Bronchial epithelial cell (primary cell): ENCODE data around the gene PHF21B. TPM values are rescaled to one million over a fixed set of nuclear protein-coding genes. Genes with fewer than 3 reads are reported as not detected.
A peak's percentile ranks its signal among the peaks of the same experiment; 100 is the strongest.

ENCODE experiments used
- DNase-seq: peaks from one replicate; pipeline ENCODE4 v3.0.0-alpha.2; 2010; ENCODE audit warnings: low read depth
- FAIRE-seq: peaks from 2 replicates; lab custom pipeline; 2011; peaks lifted over from hg19 to GRCh38; lab: Jason Lieb, UNC
- H3K27me3 ChIP-seq: 2 replicates; pipeline ENCODE4 v1.5.1; 2011; ENCODE audit warnings: low read length; ENCODE audit not compliant: control insufficient read depth, insufficient read depth
- H3K36me3 ChIP-seq: 2 replicates; pipeline ENCODE4 v1.5.1; 2011; ENCODE audit warnings: low read length; ENCODE audit not compliant: control insufficient read depth, insufficient read depth
- H3K4me3 ChIP-seq: 2 replicates; pipeline ENCODE4 v1.5.1; 2011; ENCODE audit warnings: mild to moderate bottlenecking, low read depth, low read length, control low read depth
- CTCF ChIP-seq: IDR thresholded peaks from 2 replicates; pipeline ENCODE4 v1.5.1; 2011; ENCODE audit warnings: mild to moderate bottlenecking, moderate library complexity, low read length, control low read depth, inconsistent platforms; ENCODE audit not compliant: insufficient read depth, severe bottlenecking
- total RNA-seq: library from RNA; depleted of rRNA; stranded (reverse); fragments of >200 nt; gene quantifications from 2 replicates; pipeline ENCODE4 v1.2.1, GENCODE V29; 2014

The PHF21B gene
- total RNA-seq, 1 donor from 2014 or later = not detected

GRCh38 chr22:44999687-45000086, 10.1 kb downstream of the PHF21B start:
- Histone ChIP-seq H3K27me3 (no peaks in the 10 kb centered on the region), H3K36me3 (no peaks in the 10 kb centered on the region), H3K4me3 (no peak overlapping the region)
- DNase-seq = no peak
- TF ChIP-seq CTCF = no peak
- no peak for FAIRE-seq

GRCh38 chr22:44999231-44999630, 10.6 kb downstream of the PHF21B start:
- no peak overlapping the region for H3K4me3 ChIP-seq
- TF ChIP-seq CTCF = no peak
- FAIRE-seq (no peak), DNase-seq (no peak)
- H3K36me3 ChIP-seq = no peaks in the 10 kb centered on the region
- peaks cover 3% of the 10 kb centered on the region for H3K27me3 ChIP-seq

GRCh38 chr22:44998296-44998695, 11.5 kb downstream of the PHF21B start:
- DNase-seq (no peak), FAIRE-seq (no peak)
- Histone ChIP-seq H3K27me3 (peaks cover 3% of the 10 kb centered on the region), H3K4me3 (no peak overlapping the region), H3K36me3 (no peaks in the 10 kb centered on the region)
- TF ChIP-seq CTCF = no peak

- H3K36me3 ChIP-seq = no peaks in the 10 kb centered on the region
- no peak overlapping the region for H3K4me3 ChIP-seq
- DNase-seq = no peak
- FAIRE-seq = no peak
- TF ChIP-seq CTCF = no peak
- peaks cover 3% of the 10 kb centered on the region for H3K27me3 ChIP-seq
Measured at GRCh38 chr22:44997060-44997459, 12.7 kb downstream of the PHF21B start.

GRCh38 chr22:44996648-44997047, 13.2 kb downstream of the PHF21B start:
- FAIRE-seq (peak; percentile 97), DNase-seq (no peak)
- H3K27me3 ChIP-seq = peaks cover 3% of the 10 kb centered on the region

More at GRCh38 chr22:44996648-44997047, 13.2 kb downstream of the PHF21B start:
- no peak for TF ChIP-seq CTCF
- no peaks in the 10 kb centered on the region for H3K36me3 ChIP-seq
- no peak overlapping the region for H3K4me3 ChIP-seq
